NCI-H69 (cell line): ENCODE measurements around the gene RUNDC3A.

Experiments used
- DNase-seq: peaks from one replicate; lab custom pipeline; 2025; lab: John Stamatoyannopoulos, UW

Gene RUNDC3A

GRCh38 chr17:44283344-44284023 lies 24.9 kb upstream of the RUNDC3A start:
- no peak for DNase-seq

DNA sequence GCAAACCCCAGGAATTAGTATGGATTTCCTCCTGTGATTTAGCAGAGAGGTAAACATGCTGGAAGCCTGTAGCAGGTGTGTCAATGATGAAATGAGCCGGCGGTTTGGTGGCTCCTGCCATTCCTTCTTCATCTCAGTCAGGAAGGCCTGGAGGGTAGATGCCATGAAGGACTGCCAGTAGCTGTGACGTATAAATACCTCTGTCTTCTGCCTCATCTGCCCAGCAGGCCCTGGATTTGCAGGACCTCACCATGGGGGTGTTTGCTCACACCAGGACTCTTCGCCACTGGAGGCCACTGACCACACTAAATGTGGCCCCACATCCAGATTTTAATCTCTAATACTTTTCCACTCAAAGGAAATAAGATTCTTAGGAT lies 24.4 kb upstream of the RUNDC3A start:
- no peak for DNase-seq

DNA sequence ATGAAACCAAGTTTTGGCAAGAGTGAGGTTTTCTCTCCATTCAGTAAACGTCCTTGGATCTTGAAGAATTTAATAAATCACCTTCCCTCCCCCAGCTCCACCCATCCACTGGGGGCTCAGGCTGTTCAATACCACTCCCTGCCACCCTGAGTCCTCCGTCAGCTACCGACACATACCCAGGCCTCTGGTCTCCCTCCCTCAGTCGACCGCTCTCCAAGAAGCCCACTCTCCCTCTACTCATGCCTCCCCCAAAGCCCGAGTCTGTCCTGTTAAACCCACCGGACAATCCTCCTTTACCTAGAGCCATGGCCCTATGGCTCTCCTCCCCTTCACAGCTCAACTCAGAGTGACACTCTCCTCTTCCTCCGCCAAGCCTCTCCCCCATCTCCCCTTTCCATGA lies 20.8 kb upstream of the RUNDC3A start:
- no peak for DNase-seq

DNA sequence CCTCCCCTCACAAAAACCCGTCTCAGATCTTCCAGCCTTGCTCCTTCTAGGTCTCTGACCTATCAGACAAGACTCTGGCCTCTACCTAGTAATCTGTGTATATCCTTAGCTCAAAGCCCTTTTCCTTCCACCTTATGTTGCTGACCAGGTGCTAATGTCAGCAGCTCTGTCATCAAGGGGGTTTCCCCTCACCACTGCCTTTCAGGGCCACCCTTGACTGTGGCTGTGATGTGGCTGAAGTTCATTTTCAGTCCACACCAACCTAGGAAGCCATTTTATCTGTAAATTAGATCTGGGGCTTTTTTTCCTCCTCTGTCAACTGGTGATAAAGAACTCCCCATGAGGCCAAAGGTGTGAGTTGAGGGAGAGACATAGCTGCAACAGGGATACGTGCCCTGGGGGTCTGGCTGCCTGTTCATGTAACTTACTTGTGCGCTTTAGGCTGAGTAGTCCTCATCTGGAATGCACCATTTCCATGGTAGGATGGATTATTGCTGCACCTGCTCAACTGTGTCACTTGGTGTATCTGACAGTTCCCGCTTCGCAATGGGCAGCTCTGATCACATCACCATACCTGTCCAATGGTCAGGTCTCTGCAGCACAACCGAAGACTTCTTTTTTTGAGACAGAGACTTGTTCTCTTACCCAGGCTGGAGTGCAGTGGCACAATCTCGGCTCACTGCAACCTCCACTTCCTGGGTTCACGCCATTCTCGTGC lies 14.7 kb upstream of the RUNDC3A start:
- DNase-seq = no peak

- DNase-seq = no peak
These were observed 10.4 kb upstream of the RUNDC3A start for GRCh38 chr17:44297975-44298374.

DNA sequence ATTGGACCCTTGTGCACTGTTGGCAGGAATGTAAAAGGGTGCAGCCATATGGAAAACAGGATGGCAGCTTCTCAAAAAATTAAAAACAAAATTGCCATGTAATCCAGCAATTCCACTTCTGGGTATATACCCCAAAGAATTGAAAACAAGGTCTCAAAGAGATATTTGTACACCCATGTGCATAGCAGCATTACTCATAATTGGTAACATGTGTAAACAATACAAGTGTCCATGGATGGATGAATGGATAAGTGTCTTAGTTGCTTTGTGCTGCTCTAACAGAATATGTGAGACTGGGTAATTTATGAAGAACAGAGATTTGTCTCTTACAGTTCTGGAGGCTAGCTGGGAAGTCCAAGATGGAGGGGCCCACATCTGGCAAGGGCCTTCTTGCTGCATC lies 3.8 kb upstream of the RUNDC3A start:
- DNase-seq = no peak

GRCh38 chr17:44307387-44308186 lies 814 bp upstream of the RUNDC3A start:
- DNase-seq = peak; percentile 85

- DNase-seq = peak; percentile 73
These were observed 464 bp downstream of the RUNDC3A start for GRCh38 chr17:44308865-44309264.

DNA sequence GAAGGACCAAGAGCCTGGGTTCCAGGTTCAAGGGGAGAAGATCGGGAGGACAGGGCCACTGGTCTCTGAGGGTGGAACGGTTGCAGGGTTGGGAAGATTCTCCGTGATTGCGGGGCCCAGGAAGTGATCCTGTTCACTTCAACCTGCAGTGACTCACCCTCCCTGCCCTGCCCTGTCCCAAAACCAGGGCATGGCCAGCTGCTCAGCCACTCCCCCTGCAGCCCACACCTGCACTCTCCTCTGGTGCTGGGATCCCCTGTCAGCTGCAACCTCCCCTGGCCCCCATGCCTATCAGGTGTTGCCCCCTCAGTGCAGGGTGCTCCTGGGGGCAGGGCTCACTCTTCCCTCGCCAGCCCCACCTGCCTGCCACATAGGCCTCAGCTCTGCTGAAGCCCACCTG lies 1.1 kb downstream of the RUNDC3A start:
- no peak for DNase-seq

DNA sequence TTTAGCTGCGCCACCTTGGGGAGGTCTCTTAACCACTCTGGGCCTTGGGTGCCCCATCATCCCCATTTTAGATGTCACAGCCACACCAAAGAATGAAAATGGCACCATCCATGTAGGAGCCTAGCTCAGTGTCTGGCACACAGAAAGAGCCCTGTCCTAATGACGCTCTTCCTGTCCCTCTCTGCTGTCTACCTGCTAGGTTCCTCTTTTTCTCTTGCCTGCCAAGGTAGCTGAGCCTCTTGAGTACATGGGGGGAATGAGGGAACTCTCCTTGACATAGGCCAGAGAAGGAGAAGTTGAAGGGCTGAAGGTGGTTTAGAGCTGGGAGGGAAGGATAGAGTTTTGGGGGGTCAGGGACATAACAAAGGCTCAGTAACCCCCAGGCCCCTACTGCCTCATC lies 1.8 kb downstream of the RUNDC3A start:
- no peak for DNase-seq

- DNase-seq = no peak
These were observed 2.4 kb downstream of the RUNDC3A start for GRCh38 chr17:44310609-44311376.

- DNase-seq = no peak
These were observed 3.3 kb downstream of the RUNDC3A start for GRCh38 chr17:44311562-44312181.

- DNase-seq = no peak
These were observed 4.1 kb downstream of the RUNDC3A start for GRCh38 chr17:44312396-44313104.

DNA sequence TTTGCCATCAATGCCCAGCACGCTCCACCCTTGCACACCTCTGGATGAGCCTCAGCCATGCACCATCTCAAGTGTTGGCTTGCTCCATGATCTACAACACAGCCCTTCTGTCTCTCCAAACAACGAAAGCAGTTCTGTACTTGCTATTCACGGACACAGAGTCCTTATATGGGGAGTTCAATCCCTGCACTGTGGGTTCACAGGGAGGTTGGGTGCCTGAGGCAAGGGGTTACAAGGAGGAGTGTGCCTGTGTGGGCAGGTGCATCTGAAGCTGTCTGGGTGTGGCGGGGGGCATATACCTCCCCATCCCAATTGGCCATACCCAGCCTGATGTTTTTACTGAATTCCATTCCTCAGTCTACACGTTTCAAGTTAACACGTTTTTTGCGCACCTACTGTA lies 5.6 kb downstream of the RUNDC3A start:
- DNase-seq = no peak

DNA sequence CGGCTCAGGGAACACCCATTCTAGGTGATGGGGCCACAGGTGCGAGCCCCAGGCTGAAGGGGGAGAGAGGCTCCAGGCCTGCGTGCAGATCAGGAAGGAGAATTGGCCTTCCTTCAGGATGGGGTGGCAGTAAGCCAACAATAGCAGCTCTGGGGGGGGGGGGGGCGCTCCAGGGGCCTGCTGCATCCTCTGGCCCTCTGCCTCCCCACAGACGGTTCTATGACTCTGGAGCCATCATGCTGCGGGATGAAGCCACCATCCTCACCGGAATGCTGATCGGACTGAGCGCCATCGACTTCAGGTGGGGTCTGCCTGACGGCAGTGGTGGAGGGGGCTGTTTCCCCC lies 6.1 kb downstream of the RUNDC3A start:
- no peak for DNase-seq

DNA sequence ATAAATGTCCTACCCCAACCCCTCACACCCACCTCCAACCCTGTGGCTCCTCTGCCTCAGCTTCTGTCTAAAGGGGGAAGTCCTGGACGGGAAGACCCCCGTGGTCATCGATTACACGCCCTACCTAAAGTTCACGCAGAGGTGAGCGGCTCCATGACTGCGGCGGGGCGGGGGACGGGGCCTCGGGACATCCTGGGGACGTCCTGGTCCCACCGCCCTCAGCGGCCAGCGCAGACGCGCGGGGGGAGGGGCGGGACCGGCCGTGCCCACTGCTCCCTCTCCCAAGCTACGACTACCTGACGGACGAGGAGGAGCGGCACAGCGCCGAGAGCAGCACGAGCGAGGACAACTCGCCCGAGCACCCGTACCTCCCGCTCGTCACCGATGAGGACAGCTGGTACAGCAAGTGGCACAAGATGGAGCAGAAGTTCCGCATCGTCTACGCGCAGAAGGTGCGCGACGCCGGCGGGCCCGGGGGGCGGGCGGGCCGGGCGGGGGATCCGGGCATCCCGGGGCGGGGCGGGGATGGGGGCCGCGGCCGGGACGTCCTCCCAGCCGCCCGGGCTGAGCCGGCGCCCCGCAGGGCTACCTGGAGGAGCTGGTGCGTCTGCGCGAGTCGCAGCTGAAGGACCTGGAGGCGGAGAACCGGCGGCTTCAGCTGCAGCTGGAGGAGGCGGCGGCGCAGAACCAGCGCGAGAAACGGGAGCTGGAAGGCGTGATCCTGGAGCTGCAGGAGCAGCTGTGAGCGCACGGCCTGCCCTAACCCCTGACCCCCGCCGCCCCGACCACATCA lies 6.7 kb downstream of the RUNDC3A start:
- peak; percentile 52 for DNase-seq

GRCh38 chr17:44315760-44316731 lies 7.6 kb downstream of the RUNDC3A start:
- no peak for DNase-seq

GRCh38 chr17:44317545-44317944 lies 9.1 kb downstream of the RUNDC3A start:
- DNase-seq = no peak
